Measurements from ENCODE around the gene ADGRV1.
"Not testable (repeated sequence)": the region's sequence is repeated elsewhere in the genome, so short reads cannot be mapped to it uniquely, and the experiment has no call there.

ADGRV1 gene

DNA sequence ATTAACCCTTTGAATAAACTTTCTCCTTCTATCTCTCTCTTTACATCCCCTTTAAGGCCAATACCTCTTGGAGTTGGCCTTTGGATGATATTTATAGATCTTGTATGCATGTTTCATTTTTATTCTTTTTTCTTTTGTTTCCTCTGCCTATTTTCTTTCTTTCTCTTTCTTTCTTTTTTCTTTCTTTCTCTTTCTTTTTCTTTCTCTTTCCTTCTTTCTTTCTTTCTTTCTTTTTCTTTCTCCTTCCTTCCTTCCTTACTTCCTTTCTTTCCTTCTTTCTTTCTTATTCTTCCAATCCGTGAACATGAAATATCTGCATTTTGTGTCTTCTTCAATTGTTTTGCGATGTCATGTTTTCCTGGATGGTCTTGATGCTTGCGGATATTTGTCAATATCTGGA is 276.1 kb downstream of the ADGRV1 start:
- DNase-seq, result no peak

DNA sequence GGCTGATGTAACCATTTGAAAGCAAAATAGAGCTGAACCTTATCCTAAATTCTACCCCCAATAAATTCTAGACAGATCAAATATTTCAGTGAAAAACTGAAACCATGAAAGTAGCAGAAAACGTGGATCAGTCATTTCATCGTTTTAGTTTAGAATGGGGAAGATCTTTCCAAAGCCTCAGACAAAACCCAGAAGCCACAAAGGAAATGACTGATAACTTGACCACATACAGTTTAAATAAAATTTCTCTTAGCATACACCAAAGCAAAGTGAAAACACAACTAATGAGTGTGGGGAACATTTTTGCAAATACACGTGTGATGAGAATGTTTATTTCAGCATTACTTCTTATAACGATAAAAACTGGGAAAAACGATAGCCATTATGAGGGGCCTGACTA is 284.8 kb downstream of the ADGRV1 start:
- DNase-seq, result no peak

DNA sequence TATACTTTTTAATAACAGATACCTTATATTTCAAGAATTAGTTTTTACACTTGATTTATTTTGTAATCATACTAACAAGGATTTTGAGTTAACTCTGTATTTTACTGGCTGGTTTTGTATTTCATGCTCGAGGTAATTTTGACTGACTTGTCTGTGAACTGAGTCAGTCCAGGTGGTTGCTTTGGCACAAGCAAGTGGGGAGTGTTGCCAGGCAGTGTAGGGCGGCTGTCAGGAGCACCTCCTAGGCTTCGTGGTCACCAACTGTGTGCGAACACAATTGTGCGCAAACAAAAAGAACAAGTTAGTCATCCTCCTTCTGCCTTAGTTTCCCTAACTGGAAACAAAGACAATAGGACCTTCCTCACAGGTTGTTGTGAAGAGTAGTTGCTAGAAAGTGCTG is 286.3 kb downstream of the ADGRV1 start:
- no peak for DNase-seq

GRCh38 chr5:90845723-90846554 is 287.3 kb downstream of the ADGRV1 start:
- DNase-seq, result no peak

DNA sequence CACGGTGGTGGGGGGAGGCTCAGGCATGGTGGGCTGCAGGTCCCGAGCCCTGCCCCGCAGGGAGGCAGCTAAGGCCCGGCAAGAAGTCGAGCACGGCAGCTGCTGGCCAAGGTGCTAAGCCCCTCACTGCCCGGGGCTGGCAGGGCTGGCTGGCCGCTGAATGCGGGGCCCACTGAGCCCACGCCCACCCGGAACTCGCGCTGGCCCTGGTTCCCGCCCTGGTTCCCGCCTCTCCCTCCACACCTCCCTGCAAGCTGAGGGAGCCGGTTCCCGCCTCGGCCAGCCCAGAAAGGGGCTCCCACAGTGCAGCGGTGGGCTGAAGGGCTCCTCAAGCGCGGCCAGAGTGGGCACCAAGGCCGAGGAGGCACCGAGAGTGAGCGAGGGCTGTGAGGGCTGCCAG is 289.0 kb downstream of the ADGRV1 start:
- not testable (repeated sequence) for DNase-seq

DNA sequence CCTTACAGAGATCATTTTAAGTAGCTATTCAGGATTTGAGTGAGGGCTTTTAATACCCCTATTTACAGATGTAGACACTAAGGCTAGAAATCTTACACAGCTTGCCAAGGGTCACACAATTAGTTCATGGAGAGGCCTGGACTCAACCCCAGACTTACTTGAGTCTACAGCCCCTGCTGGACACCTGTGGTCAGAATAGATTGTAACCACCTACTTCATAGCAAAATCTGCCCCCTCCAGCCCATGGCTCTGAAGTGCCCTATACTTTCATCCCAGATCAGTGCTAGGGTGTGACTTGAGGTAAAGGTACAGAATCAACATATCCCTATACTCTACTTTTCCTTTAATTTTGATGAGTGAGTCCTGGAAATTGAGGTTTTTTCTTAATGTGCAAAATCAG is 291.3 kb downstream of the ADGRV1 start:
- DNase-seq, result no peak

DNA sequence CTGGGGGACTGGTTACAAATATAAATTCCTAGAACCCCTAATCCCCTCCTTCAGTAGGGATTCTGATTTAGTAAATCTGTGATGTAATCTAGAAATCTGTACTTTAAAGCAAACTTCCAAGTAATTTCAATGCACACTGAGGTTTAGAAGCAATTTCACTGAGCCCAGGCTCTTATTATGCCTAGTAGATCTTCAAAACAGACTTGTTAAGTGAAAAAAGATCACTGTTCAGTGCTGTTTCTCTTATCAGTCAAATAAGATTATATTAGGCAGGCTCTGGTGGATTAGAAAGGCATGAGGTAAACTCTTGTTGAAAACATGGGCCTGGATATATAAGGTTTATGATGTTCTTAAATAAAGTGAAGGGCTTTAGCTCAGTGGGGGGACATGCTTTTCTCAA is 293.9 kb downstream of the ADGRV1 start:
- DNase-seq, result no peak

GRCh38 chr5:90853750-90854149 is 295.2 kb downstream of the ADGRV1 start:
- no peak for DNase-seq

- DNase-seq, result no peak
Observed at GRCh38 chr5:90854169-90854568, 295.6 kb downstream of the ADGRV1 start.

DNA sequence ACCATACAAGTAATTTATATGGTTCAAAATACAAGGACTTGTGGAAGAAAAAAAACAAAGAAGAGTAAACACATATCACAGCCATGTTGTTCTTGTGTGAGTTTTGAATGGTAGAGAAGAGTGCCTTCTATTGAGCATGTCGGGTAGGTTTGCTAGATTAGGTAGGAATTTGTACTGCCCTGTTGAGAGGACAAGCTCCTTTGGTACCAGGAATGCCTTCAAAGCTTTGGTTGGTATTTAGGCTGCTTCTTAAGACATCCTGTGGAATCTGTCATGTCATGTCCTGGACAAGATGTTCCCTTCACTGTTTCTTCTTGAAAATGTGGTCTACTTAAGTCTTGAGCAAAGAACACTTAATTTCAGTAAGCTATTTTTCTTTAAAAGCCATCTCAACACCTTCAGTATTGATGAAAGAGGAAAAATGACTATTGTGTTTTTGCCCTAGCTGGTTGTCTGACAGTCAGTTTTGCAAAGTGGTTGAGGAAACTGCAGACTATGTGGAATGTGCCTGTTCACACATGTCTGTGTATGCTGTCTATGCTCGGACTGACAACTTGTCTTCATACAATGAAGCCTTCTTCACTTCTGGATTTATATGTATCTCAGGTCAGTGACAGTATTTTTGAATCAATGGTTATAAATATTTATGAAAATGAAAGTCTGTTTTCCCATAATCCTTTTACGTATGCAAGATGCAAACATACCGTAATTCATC is 296.9 kb downstream of the ADGRV1 start:
- no peak for DNase-seq

DNA sequence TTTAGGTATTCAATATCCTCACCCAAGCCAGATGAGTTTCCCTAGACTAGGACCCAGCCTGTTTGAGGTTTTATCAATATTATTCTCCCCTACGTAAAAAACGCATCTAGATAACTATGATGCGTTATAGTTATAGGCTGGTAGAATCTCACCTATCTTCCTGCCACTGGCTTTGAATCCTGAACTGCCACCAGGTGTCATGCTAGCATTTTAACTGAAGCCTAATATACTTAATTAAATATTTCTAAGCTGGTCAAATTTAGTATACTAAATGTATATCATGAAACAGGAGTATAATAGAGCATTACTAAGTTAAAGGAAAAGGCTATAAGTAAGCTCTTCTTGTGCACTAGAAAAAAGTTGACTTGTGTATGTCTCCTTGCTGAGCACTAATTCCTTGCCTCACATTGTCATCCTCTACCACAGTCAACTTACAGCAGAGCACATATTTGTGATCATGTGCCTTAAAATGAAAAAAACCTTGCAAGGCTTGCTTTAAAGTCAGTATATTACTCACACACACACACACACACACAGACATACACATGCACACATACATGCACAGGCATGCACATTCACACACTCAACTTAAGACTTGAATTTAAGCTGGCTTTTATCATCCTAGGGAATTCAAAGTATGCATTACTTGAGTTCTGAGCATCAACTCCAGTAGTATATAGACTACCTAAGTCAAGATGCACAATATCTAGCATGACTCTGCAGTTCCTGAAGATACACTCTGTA is 303.4 kb downstream of the ADGRV1 start:
- no peak for DNase-seq

DNA sequence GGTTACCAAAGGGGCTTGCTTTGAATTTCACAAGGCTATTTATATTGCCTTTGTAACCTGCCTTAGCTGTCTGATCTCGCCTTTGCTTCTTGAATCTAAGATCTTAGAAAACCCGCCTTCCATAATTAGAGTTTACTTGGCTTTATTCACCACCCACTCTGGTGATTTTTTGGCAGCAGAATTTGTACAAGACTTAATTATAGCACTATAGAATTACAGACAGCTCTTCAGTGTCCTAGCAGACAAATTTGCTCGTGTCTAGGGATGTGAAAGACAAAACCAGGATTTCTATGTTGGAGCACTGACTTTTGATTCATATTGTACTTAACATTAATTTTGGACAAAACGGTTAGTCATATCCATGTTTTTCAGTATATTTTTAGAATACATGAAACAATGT is 306.6 kb downstream of the ADGRV1 start:
- no peak for DNase-seq

GRCh38 chr5:90866333-90866732 is 307.7 kb downstream of the ADGRV1 start:
- no peak for DNase-seq

GRCh38 chr5:90866915-90867731 is 308.5 kb downstream of the ADGRV1 start:
- no peak for DNase-seq

DNA sequence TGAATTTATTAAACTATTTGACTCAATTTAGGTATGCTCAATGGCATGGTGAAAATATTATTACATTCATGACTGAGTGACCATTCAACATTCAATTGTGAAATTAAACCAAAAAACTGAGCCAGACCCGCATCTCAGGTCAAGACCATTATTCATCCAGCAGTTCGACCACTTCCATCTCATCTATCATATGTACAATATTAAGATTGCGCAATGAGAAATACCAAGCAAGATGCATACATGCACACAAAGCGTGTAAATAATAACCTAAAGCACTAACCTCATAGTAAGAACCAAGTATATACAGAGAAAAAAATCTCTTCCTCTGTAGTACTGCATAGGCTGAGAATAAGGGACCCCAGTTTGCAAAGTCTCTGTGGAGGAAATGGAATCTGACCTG is 310.2 kb downstream of the ADGRV1 start:
- DNase-seq, result no peak

- DNase-seq, result no peak
Observed at GRCh38 chr5:90871391-90871991, 312.9 kb downstream of the ADGRV1 start.

DNA sequence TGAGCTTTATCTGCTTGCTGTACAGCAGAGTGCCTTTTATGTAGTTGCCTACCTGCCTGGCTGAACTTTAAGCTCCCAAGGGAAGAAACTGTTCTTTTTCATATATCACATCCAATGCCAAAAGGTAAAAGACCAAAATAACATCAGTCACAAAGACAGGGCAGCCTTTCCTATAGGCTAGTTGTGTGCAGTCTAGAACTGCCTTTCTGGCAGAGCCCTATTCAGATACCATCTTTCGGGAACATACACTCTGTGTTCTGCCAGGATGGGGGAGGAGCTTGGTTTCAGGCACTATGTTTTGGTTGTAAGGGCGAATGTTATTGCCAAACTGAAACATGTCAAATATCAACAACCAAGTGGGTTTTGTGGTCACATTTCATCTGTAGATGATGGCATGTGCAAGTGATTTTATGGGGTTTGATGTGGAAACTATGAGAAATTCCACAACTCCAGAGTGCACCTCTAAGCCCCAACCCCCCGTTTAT is 314.5 kb downstream of the ADGRV1 start:
- no peak for DNase-seq

DNA sequence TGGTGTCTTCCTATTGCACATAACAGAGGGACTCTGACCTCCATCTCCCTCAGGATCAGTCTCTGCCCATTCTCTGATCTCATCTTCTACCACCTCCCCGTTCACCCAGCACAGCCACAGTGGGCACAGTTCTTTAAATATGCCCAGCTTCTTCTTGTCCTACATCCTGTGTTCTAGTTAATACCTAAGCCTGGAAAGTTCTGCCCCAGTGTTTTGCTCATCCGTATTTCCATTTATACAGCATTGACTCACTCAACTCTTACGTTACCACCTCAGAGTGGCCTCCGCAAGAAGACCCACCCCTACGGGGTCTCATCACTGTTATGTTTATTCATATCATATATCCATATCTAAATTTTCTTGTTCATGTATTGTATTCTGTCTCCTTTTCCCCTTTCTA is 315.5 kb downstream of the ADGRV1 start:
- no peak for DNase-seq

GRCh38 chr5:90875456-90875855 is 316.9 kb downstream of the ADGRV1 start:
- no peak for DNase-seq

- no peak for DNase-seq
Observed at GRCh38 chr5:90876366-90876765, 317.8 kb downstream of the ADGRV1 start.

GRCh38 chr5:90877049-90877448 is 318.5 kb downstream of the ADGRV1 start:
- DNase-seq, result no peak

DNA sequence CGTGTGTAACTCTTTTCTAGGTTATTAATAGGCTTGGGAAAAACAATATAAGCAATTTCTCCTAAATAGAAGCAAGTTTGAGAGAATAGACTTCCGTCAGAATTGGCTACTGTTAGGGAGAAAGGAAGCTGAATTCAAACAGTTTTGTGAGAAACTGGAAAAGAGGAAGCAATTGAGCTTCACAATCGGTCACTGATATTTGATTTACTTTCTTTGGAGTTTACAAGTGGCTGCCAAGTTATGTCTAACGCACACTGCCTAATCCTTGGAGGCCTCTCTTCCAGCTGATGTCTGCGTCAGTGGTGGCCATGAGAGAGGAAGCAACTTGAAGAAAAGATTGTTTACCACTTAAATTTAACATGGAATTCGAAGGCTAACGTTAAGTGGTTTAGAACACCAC is 319.5 kb downstream of the ADGRV1 start:
- DNase-seq, result no peak

All from right forelimb (tissue), 1 donor.